Endothelial cell of umbilical vein (primary cell): ENCODE measurements around the gene HTR3B. TPM values are rescaled to one million over a fixed set of nuclear protein-coding genes. Genes with fewer than 3 reads are reported as not detected.
"Not testable (repeated sequence)": the region's sequence is repeated elsewhere in the genome, so short reads cannot be mapped to it uniquely, and the experiment has no call there.

Source experiments
- BruUV-seq: library from RNA; stranded (reverse); fragments of 400-500 nt; replicated peaks from 2 replicates; lab custom pipeline; 2021; lab: Mats Ljungman, UMichigan
- CTCF ChIA-PET: fragments of 300-600, 350-600 bp; sonication (Branson Sonifier 250); formaldehyde crosslinking; loops from one replicate; lab custom pipeline; 2021; ENCODE audit warnings: antibody characterized with exemption, inconsistent platforms; lab: Charles Lee
- POLR2A ChIA-PET: fragments of 300-600, 350-600 bp; sonication (Branson Sonifier 250); formaldehyde crosslinking; loops from one replicate; lab custom pipeline; 2021; ENCODE audit warnings: antibody characterized with exemption, inconsistent platforms; lab: Charles Lee
- DNase-seq: peaks from one replicate; pipeline ENCODE4 v3.0.0-alpha.2; 2011; ENCODE audit warnings: low read depth, low spot score
- FAIRE-seq: peaks from 2 replicates; lab custom pipeline; 2011; peaks lifted over from hg19 to GRCh38; lab: Jason Lieb, UNC
- H2AFZ ChIP-seq: 2 replicates; pipeline ENCODE4 v1.6.0; 2012; ENCODE audit warnings: low read depth, low read length, control low read depth, inconsistent platforms
- H3K27ac ChIP-seq: 2 replicates; pipeline ENCODE4 v1.5.1; 2011; ENCODE audit warnings: low read depth, mild to moderate bottlenecking, control low read depth, low read length, moderate library complexity; ENCODE audit not compliant: insufficient read depth
- H3K27me3 ChIP-seq, 2 experiments: 2 replicates each; pipeline versions ENCODE4 v1.6.0 to v1.6.1; 2011; ENCODE audit warnings: low read length in 2 of 2, mixed read lengths in 1 of 2; ENCODE audit not compliant: control insufficient read depth in 2 of 2, insufficient read depth in 2 of 2
- H3K36me3 ChIP-seq, 2 experiments: 2 replicates in 1 of 2; 3 replicates in 1 of 2; pipeline ENCODE4 v1.5.1; 2011; ENCODE audit warnings: low read length in 2 of 2, mild to moderate bottlenecking in 1 of 2, moderate library complexity in 1 of 2; ENCODE audit not compliant: control insufficient read depth in 2 of 2, insufficient read depth in 2 of 2; ENCODE audit errors: extremely low read depth in 1 of 2
- H3K4me1 ChIP-seq: 3 replicates; pipeline ENCODE4 v1.5.1; 2011; ENCODE audit warnings: mild to moderate bottlenecking, low read length; ENCODE audit not compliant: control insufficient read depth, insufficient read depth; ENCODE audit errors: extremely low read depth
- H3K4me2 ChIP-seq: 2 replicates; pipeline ENCODE4 v1.6.1; 2011; ENCODE audit warnings: low read length, control low read depth, mixed read lengths; ENCODE audit not compliant: insufficient read depth
- H3K4me3 ChIP-seq, 3 experiments: fragments of 200-600 bp in 1 of 3; sonication (generic), shearing (Covaris generic) in 1 of 3; replicated peaks in 1 of 3; 2 replicates each; pipeline ENCODE4 v1.5.1; 2011 to 2016; ENCODE audit warnings: control low read depth in 3 of 3, low read length in 3 of 3, mild to moderate bottlenecking in 2 of 3, inconsistent platforms in 1 of 3, low read depth in 1 of 3, moderate library complexity in 1 of 3; ENCODE audit not compliant: insufficient read depth in 1 of 3
- H3K79me2 ChIP-seq: 2 replicates; pipeline ENCODE4 v1.6.0; 2012; ENCODE audit warnings: low read length, inconsistent platforms; ENCODE audit not compliant: control insufficient read depth, insufficient read depth
- H3K9ac ChIP-seq: replicated peaks from 2 replicates; pipeline ENCODE3; 2011; ENCODE audit warnings: low read length, control low read depth; ENCODE audit not compliant: insufficient read depth; ENCODE audit errors: extremely low read depth
- H3K9me1 ChIP-seq: replicated peaks from 3 replicates; pipeline ENCODE4 v1.6.0; 2011; ENCODE audit warnings: mild to moderate bottlenecking, low read length; ENCODE audit not compliant: control insufficient read depth, insufficient read depth; ENCODE audit errors: extremely low read depth
- H3K9me3 ChIP-seq: replicated peaks from 2 replicates; pipeline ENCODE4 v1.5.1; 2012; ENCODE audit warnings: low read length, inconsistent platforms; ENCODE audit not compliant: control insufficient read depth, insufficient read depth
- H4K20me1 ChIP-seq: replicated peaks from 2 replicates; pipeline ENCODE3; 2011; ENCODE audit warnings: mild to moderate bottlenecking, low read length; ENCODE audit not compliant: control insufficient read depth, insufficient read depth; ENCODE audit errors: extremely low read depth
- CTCF ChIP-seq, 2 donors: IDR thresholded peaks; 1 replicate in 1 of 2; 2 replicates in 1 of 2; pipeline ENCODE4 v1.5.1; 2011; ENCODE audit warnings: low read length in 2 of 2, mild to moderate bottlenecking in 2 of 2, moderate library complexity in 2 of 2, control low read depth in 1 of 2, inconsistent platforms in 1 of 2, low read depth in 1 of 2; ENCODE audit not compliant: insufficient read depth in 1 of 2; ENCODE audit errors: extremely low read depth in 1 of 2
- EZH2 ChIP-seq: IDR thresholded peaks from 2 replicates; pipeline ENCODE4 v1.6.1; 2012; ENCODE audit warnings: borderline replicate concordance, low read depth, mild to moderate bottlenecking, moderate library complexity, low read length, inconsistent platforms; ENCODE audit not compliant: severe bottlenecking
- FOS ChIP-seq: IDR thresholded peaks from 2 replicates; pipeline ENCODE4 v1.6.1; 2011; ENCODE audit warnings: mild to moderate bottlenecking, low read length, moderate library complexity, borderline replicate concordance; ENCODE audit not compliant: insufficient read depth
- GATA2 ChIP-seq: IDR thresholded peaks from 2 replicates; pipeline ENCODE4 v1.7.0; 2011; ENCODE audit warnings: low read depth, mild to moderate bottlenecking, moderate library complexity, mixed read lengths, low read length; ENCODE audit not compliant: insufficient read length, insufficient read depth
- JUN ChIP-seq: IDR thresholded peaks from 2 replicates; pipeline ENCODE4 v1.6.1; 2011; ENCODE audit warnings: borderline replicate concordance, low read depth; ENCODE audit not compliant: insufficient read length, insufficient read depth
- MAX ChIP-seq: IDR thresholded peaks from 2 replicates; pipeline ENCODE4 v1.6.1; 2011; ENCODE audit not compliant: insufficient read depth, insufficient read length
- MYC ChIP-seq: IDR thresholded peaks from one replicate; pipeline ENCODE4 v1.6.1; 2011; ENCODE audit warnings: mild to moderate bottlenecking, low read depth, low read length
- POLR2A ChIP-seq: IDR thresholded peaks from 2 replicates; pipeline ENCODE4 v1.6.1; 2012; ENCODE audit warnings: low read depth, mild to moderate bottlenecking, control low read depth, low read length
- POLR2AphosphoS5 ChIP-seq: IDR thresholded peaks from 2 replicates; pipeline ENCODE4 v1.6.1; 2012; ENCODE audit warnings: low read depth, mild to moderate bottlenecking, control low read depth, low read length, moderate library complexity; ENCODE audit not compliant: insufficient read depth
- dilution Hi-C: fragments of 300-500 bp; cut with MboI; formaldehyde crosslinking; loops from one replicate; pipeline ENCODE4 v1.15.0; 2019; ENCODE audit warnings: low sequenced_read_pairs; ENCODE audit not compliant: extremely low pct_ligation_motif_present
- intact Hi-C: fragments of 100-400 bp; cut with micrococcal nuclease; formaldehyde crosslinking; loops from one replicate; pipeline ENCODE4 v1.10.0; 2022
- polyA plus RNA-seq, 4 experiments: library from polyadenylated mRNA; depleted of rRNA in 3 of 4; stranded (reverse) in 3 of 4; unstranded in 1 of 4; fragments of >200 nt; gene quantifications; 2 replicates each; pipeline versions ENCODE4 v1.2.1 to v1.2.3, GENCODE V29; 2011 to 2012; ENCODE audit warnings: missing spikeins in 1 of 4
- total RNA-seq: library from RNA; stranded (reverse); gene quantifications from 2 replicates; pipeline ENCODE4 v1.2.3, GENCODE V29; 2021

The HTR3B gene
- total and polyA plus RNA-seq, 2 donors (not counting 3 experiments of a cell fraction or from before 2014, with no cell fraction given), result not detected

GRCh38 chr11:113942256-113942655 lies 37.7 kb downstream of the HTR3B start:
- H3K4me2 ChIP-seq, result no peak overlapping the region
- no peaks in the 10 kb centered on the region for H4K20me1 ChIP-seq
- H2AFZ ChIP-seq, result no peak overlapping the region
- no peak overlapping the region for H3K9ac ChIP-seq
- H3K27ac ChIP-seq, result no peak overlapping the region
- FAIRE-seq (no peak), DNase-seq (no peak)
- no peaks in the 10 kb centered on the region for H3K27me3 ChIP-seq
- no peaks in the 10 kb centered on the region for H3K9me1 ChIP-seq
- ChIA-PET CTCF (no interaction called here), POLR2A (no interaction called here)
- no peaks in the 10 kb centered on the region for H3K9me3 ChIP-seq
- dilution Hi-C loops (no loop called here), intact Hi-C loops (no loop called here)
- no TSS peak for BruUV-seq
- no peaks in the 10 kb centered on the region for H3K79me2 ChIP-seq
- H3K4me3 ChIP-seq, result no peak overlapping the region
- H3K36me3 ChIP-seq, result no peaks in the 10 kb centered on the region
- TF ChIP-seq MYC (no peak), POLR2A (no peak), GATA2 (no peak), POLR2AphosphoS5 (no peak), CTCF (IDR thresholded peaks at IDR 0.05; ENCODE audit: extremely low read depth in 1 of 2, insufficient read depth in 1 of 2, low read depth in 1 of 2, low read length in 2 of 2) (no peak), JUN (no peak), FOS (no peak), MAX (no peak), EZH2 (no peak)
- H3K4me1 ChIP-seq, result no peaks in the 10 kb centered on the region

GRCh38 chr11:113946162-113946561 lies 41.6 kb downstream of the HTR3B start:
- dilution Hi-C loops, H3K9me1 ChIP-seq, DNase-seq, H3K36me3 ChIP-seq, H4K20me1 ChIP-seq, H3K9ac ChIP-seq, H3K79me2 ChIP-seq, BruUV-seq, H3K4me1 ChIP-seq, H3K27me3 ChIP-seq, POLR2A ChIA-PET, H3K9me3 ChIP-seq, FAIRE-seq, H3K4me2 ChIP-seq, H3K27ac ChIP-seq, H2AFZ ChIP-seq, intact Hi-C loops, CTCF ChIA-PET, H3K4me3 ChIP-seq: not testable (repeated sequence)
